Body of pancreas (tissue), 4 donors: ENCODE results near the gene PRODH.
"Not testable (repeated sequence)": the region's sequence is repeated elsewhere in the genome, so short reads cannot be mapped to it uniquely, and the experiment has no call there.

ENCODE experiments used
- CTCF ChIP-seq, 7 experiments: fragments of 450-650 bp in 4 of 7; fragments of 200-600 bp in 3 of 7; sonication (generic) in 3 of 7; IDR thresholded peaks; one replicate each; pipeline ENCODE4 v1.5.1; 2016 to 2019; ENCODE audit warnings: antibody characterized with exemption in 7 of 7
- POLR2A ChIP-seq, 3 donors: fragments of 450-650 bp; IDR thresholded peaks; one replicate each; pipeline ENCODE4 v1.6.1; 2016; ENCODE audit warnings: antibody characterized with exemption in 3 of 3, mild to moderate bottlenecking in 2 of 3

DNA sequence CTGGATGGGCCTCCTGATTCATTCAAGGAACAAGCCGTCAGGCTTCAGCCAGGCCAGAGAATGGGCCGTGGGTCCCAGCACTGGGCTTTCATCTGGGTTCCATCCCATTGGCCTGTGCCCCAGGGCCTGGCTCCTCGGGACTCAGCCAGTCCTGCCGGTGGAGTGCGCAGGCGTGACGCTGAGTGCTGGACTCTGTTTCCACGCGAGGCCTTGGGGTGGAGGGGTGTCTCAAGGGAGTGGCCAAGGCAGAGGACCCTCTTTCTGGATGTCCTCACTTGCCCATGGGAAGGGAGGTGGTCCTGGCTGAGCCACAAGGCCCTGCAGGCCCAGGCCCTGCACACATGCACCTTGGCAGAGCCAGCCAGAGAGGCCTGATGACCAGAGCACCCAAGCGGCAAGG is 28.0 kb upstream of the PRODH start:
- TF ChIP-seq CTCF, POLR2A (IDR thresholded peaks at IDR 0.05): not testable (repeated sequence)
